HG03520 (cell line): ENCODE measurements around the gene BARX1.

ENCODE experiments used
- ATAC-seq: cut with Tn5 transposase; IDR thresholded peaks from one replicate; pipeline ENCODE4 v1.9.1; 2021; ENCODE audit warnings: mild to moderate bottlenecking, moderate library complexity; ENCODE audit not compliant: unreplicated experiment

The BARX1 gene

GRCh38 chr9:93902780-93903655 lies 52.1 kb downstream of the BARX1 start:
- ATAC-seq, result no peak

DNA sequence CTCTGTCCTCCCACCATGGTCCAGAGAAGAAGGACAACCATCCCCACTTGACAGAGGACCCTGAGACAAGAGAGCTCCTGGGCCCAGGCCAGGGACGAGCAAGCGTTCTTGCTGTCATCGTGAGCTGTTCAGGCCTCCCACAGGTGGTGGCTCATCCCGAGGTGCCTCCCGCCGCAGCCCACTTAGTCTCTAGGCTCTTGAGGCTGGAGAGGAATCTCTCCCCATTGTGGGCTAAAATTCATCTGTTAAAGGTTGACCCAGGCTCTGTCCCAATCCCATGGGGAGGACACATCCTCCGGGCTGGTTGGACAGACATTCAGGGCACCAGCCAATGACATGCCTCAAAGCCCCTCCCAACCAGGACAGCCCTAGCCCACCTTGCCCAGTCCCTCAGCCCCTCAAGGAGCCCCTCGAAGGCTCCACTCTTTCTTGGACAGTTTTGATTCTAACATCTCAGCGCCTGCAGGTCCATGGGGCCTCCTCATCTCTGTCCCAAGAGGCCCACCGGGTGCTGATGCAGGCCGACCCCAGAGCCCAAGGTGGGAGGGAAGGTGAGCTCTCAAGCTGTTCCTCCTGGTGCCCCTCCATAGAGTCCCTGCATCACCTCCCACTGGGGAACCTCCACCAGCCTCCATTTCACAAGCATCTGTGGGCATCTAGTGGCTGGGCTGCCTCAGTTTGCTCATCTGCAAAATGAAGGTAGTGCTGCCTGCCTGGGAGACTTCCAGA lies 52.9 kb downstream of the BARX1 start:
- ATAC-seq, result no peak
